H1 (cell line): ENCODE results near the gene DCAF6. TPM values are rescaled to one million over a fixed set of nuclear protein-coding genes. Genes with fewer than 3 reads are reported as not detected.

Source experiments
- CTCF ChIA-PET: fragments of 300-600 bp; sonication (Branson Sonifier 250); formaldehyde crosslinking; loops from one replicate; lab custom pipeline; 2021; ENCODE audit not compliant: partially characterized antibody; lab: Charles Lee
- POLR2A ChIA-PET: fragments of 300-600 bp; sonication (Branson Sonifier 250); formaldehyde crosslinking; loops from one replicate; lab custom pipeline; 2021; ENCODE audit warnings: inconsistent platforms; ENCODE audit not compliant: partially characterized antibody; lab: Charles Lee
- DNase-seq, 2 experiments: peaks; one replicate each; pipeline versions ENCODE4 v3.0.0 to v3.0.0-alpha.2; 2010 to 2022; ENCODE audit warnings: low spot score in 2 of 2, low read depth in 1 of 2, mixed read lengths in 1 of 2
- FAIRE-seq: peaks from 2 replicates; lab custom pipeline; 2011; peaks lifted over from hg19 to GRCh38; lab: Jason Lieb, UNC
- H2AFZ ChIP-seq: 2 replicates; pipeline ENCODE4 v1.8.1; 2012; ENCODE audit warnings: low read length, inconsistent platforms
- H2AK5ac ChIP-seq: 2 replicates; pipeline ENCODE4 v1.6.1; 2013; ENCODE audit warnings: low read depth, low read length
- H2BK120ac ChIP-seq: replicated peaks from 2 replicates; pipeline ENCODE3; 2013; ENCODE audit warnings: low read depth, low read length, inconsistent platforms
- H2BK12ac ChIP-seq: 2 replicates; pipeline ENCODE4 v1.6.1; 2013; ENCODE audit warnings: low read depth, low read length
- H2BK15ac ChIP-seq: 2 replicates; pipeline ENCODE4 v1.6.1; 2013; ENCODE audit warnings: low read length
- H2BK20ac ChIP-seq: 2 replicates; pipeline ENCODE4 v1.6.1; 2013; ENCODE audit warnings: low read length
- H2BK5ac ChIP-seq: 2 replicates; pipeline ENCODE4 v1.6.1; 2013; ENCODE audit warnings: low read depth, low read length
- H3K14ac ChIP-seq: 2 replicates; pipeline ENCODE4 v1.6.1; 2013; ENCODE audit warnings: inconsistent platforms; ENCODE audit not compliant: insufficient read length
- H3K18ac ChIP-seq: 2 replicates; pipeline ENCODE4 v1.6.1; 2013; ENCODE audit warnings: low read length; ENCODE audit errors: extremely low read depth
- H3K23ac ChIP-seq: 2 replicates; pipeline ENCODE4 v1.6.1; 2013; ENCODE audit warnings: inconsistent platforms; ENCODE audit not compliant: insufficient read length
- H3K23me2 ChIP-seq: 2 replicates; pipeline ENCODE4 v1.6.1; 2013; ENCODE audit warnings: low read depth, low read length
- H3K27ac ChIP-seq: 2 replicates; pipeline ENCODE4 v1.6.1; 2011; ENCODE audit warnings: low read depth, low read length, inconsistent platforms
- H3K27me3 ChIP-seq, 4 experiments: replicated peaks in 1 of 4; 1 replicate in 1 of 4; 2 replicates in 3 of 4; pipeline versions ENCODE4 v1.6.1 to v1.8.1; 2011 to 2013; ENCODE audit warnings: low read length in 3 of 4, mild to moderate bottlenecking in 3 of 4, inconsistent platforms in 2 of 4, mixed read lengths in 2 of 4, moderate library complexity in 1 of 4; ENCODE audit not compliant: control insufficient read depth in 3 of 4, insufficient read depth in 3 of 4; ENCODE audit errors: extremely low read depth in 1 of 4
- H3K36me3 ChIP-seq, 4 experiments: 2 replicates each; pipeline versions ENCODE4 v1.6.1 to v1.8.1; 2011 to 2013; ENCODE audit warnings: mild to moderate bottlenecking in 4 of 4, low read length in 3 of 4, moderate library complexity in 2 of 4, control low read depth in 1 of 4, inconsistent platforms in 1 of 4; ENCODE audit not compliant: insufficient read depth in 4 of 4, control insufficient read depth in 2 of 4
- H3K4ac ChIP-seq: replicated peaks from 2 replicates; pipeline ENCODE3; 2013; ENCODE audit warnings: low read length, low read depth, mixed read lengths, inconsistent platforms; ENCODE audit not compliant: insufficient read length
- H3K4me1 ChIP-seq, 4 experiments: replicated peaks in 1 of 4; 1 replicate in 1 of 4; 2 replicates in 3 of 4; pipeline versions ENCODE4 v1.6.1 to v1.8.1; 2011 to 2013; ENCODE audit warnings: low read length in 3 of 4, inconsistent platforms in 2 of 4, mixed read lengths in 1 of 4; ENCODE audit not compliant: insufficient read depth in 4 of 4, control insufficient read depth in 3 of 4
- H3K4me2 ChIP-seq, 2 experiments: 2 replicates each; pipeline versions ENCODE4 v1.6.1 to v1.8.1; 2011 to 2013; ENCODE audit warnings: low read depth in 2 of 2, low read length in 2 of 2, control low read depth in 1 of 2, inconsistent platforms in 1 of 2, mild to moderate bottlenecking in 1 of 2; ENCODE audit not compliant: insufficient read depth in 1 of 2
- H3K4me3 ChIP-seq, 4 experiments: fragments of 200-600, 300-600 bp in 1 of 4; sonication (generic), shearing (Covaris generic), sonication (Bioruptor Twin) in 1 of 4; 2 replicates each; pipeline versions ENCODE4 v1.5.1 to v1.8.1; 2011 to 2016; ENCODE audit warnings: low read length in 4 of 4, low read depth in 3 of 4, control low read depth in 2 of 4, inconsistent platforms in 2 of 4, mild to moderate bottlenecking in 2 of 4, mixed read lengths in 1 of 4, moderate library complexity in 1 of 4; ENCODE audit not compliant: insufficient read depth in 2 of 4; ENCODE audit errors: extremely low read depth in 1 of 4
- H3K56ac ChIP-seq: replicated peaks from 2 replicates; pipeline ENCODE3; 2013; ENCODE audit warnings: low read depth, mild to moderate bottlenecking, mixed read lengths, low read length, inconsistent platforms; ENCODE audit not compliant: insufficient read length
- H3K79me1 ChIP-seq: 2 replicates; pipeline ENCODE4 v1.6.1; 2013; ENCODE audit warnings: low read depth, low read length, control low read depth
- H3K79me2 ChIP-seq, 2 experiments: 2 replicates each; pipeline versions ENCODE4 v1.6.1 to v1.8.1; 2012 to 2013; ENCODE audit warnings: low read length in 2 of 2, mild to moderate bottlenecking in 2 of 2, inconsistent platforms in 1 of 2; ENCODE audit not compliant: insufficient read depth in 2 of 2, control insufficient read depth in 1 of 2
- H3K9ac ChIP-seq, 4 experiments: replicated peaks in 1 of 4; 1 replicate in 1 of 4; 2 replicates in 3 of 4; pipeline versions ENCODE4 v1.6.1 to v1.8.1; 2011 to 2013; ENCODE audit warnings: low read depth in 3 of 4, low read length in 3 of 4, control low read depth in 2 of 4, mild to moderate bottlenecking in 2 of 4, moderate library complexity in 2 of 4, inconsistent platforms in 1 of 4; ENCODE audit errors: extremely low read depth in 1 of 4
- H3K9me3 ChIP-seq, 2 experiments: 2 replicates each; pipeline versions ENCODE4 v1.6.1 to v1.8.1; 2012 to 2013; ENCODE audit warnings: mild to moderate bottlenecking in 2 of 2, moderate library complexity in 2 of 2, control low read depth in 1 of 2, inconsistent platforms in 1 of 2, low read depth in 1 of 2, low read length in 1 of 2, mixed read lengths in 1 of 2; ENCODE audit not compliant: insufficient read depth in 2 of 2
- H4K20me1 ChIP-seq, 2 experiments: replicated peaks in 1 of 2; 2 replicates each; pipeline versions ENCODE3 to v1.8.1; 2011 to 2013; ENCODE audit warnings: inconsistent platforms in 2 of 2, low read length in 2 of 2, mild to moderate bottlenecking in 1 of 2; ENCODE audit not compliant: insufficient read depth in 2 of 2, control insufficient read depth in 1 of 2
- H4K5ac ChIP-seq: 2 replicates; pipeline ENCODE4 v1.6.1; 2013; ENCODE audit warnings: low read length, low read depth, mixed read lengths, inconsistent platforms; ENCODE audit not compliant: insufficient read length
- H4K8ac ChIP-seq: 2 replicates; pipeline ENCODE4 v1.8.0; 2013; ENCODE audit warnings: mild to moderate bottlenecking, moderate library complexity, low read length, inconsistent platforms; ENCODE audit not compliant: insufficient read depth; ENCODE audit errors: extremely low read depth
- H4K91ac ChIP-seq: replicated peaks from 2 replicates; pipeline ENCODE3; 2013; ENCODE audit warnings: low read length, mixed read lengths, inconsistent platforms; ENCODE audit not compliant: insufficient read length
- HDAC6 ChIP-seq: IDR thresholded peaks from one replicate; pipeline ENCODE4 v1.7.1; 2012; ENCODE audit warnings: low read depth, mild to moderate bottlenecking, inconsistent platforms, low read length, moderate library complexity
- WGBS, 2 experiments: shearing (Covaris generic) in 1 of 2; methylation state at CpG; one replicate each; pipeline versions ENCODE4 v1.1.6 to v1.1.7; 2013 to 2015; ENCODE audit warnings: low lambda C conversion rate in 2 of 2, mixed read lengths in 2 of 2, inconsistent platforms in 1 of 2, low coverage in 1 of 2, missing lambda C conversion rate in 1 of 2; ENCODE audit not compliant: insufficient replicate concordance in 2 of 2, insufficient coverage in 1 of 2, insufficient read length in 1 of 2; ENCODE audit errors: extremely low coverage in 1 of 2, missing lambda C conversion rate in 1 of 2; 5-methylcytosine and 5-hydroxymethylcytosine counted together
- polyA plus RNA-seq, 7 experiments: library from polyadenylated mRNA; depleted of rRNA in 3 of 7; stranded (reverse) in 5 of 7; unstranded in 2 of 7; fragments of >200 nt in 5 of 7; fragments of 200-250 nt in 2 of 7; gene quantifications; 1 replicate in 5 of 7; 2 replicates in 1 of 7; 4 replicates in 1 of 7; pipeline versions ENCODE4 v1.2.1 to v1.2.3, GENCODE V29; 2011 to 2013; ENCODE audit warnings: missing spikeins in 2 of 7, mixed read lengths in 2 of 7
- total RNA-seq: library from RNA; stranded (reverse); fragmentation: NEBNext Ultra II Directional; extraction: Animal tissue kit (Norgen Biotek cat#: 25700); gene quantifications from 2 replicates; pipeline ENCODE4 v1.2.1, GENCODE V29; 2021

The DCAF6 gene
- total and polyA plus RNA-seq, 2 of the 8 experiments (the other 6 are each of a cell fraction or from before 2014, with no cell fraction given): 12.3 to 17.4 TPM

- H3K9me3 ChIP-seq: no peaks in the 10 kb centered on the region
- H3K4ac ChIP-seq: no peak overlapping the region
- no peak overlapping the region for H3K27ac ChIP-seq
- 79% methylated on average over 1 of the region's 1 CpG; no CpG with 5 or more reads in 1 of the 2 experiments for WGBS, 2 experiments
- H2AK5ac ChIP-seq: no peak overlapping the region
- H2AFZ ChIP-seq: no peak overlapping the region
- H2BK12ac ChIP-seq: no peak overlapping the region
- H3K4me2 ChIP-seq: no peak overlapping the region
- no peaks in the 10 kb centered on the region for H3K4me1 ChIP-seq
- no peak overlapping the region for H3K14ac ChIP-seq
- no peak for DNase-seq
- H4K5ac ChIP-seq: no peak overlapping the region
- POLR2A ChIA-PET: interaction anchor here (1.2 kb wide), 1 partner anchor 71 kb away, joined by 5 read pairs; the partner anchor contains the start of genes DCAF6 and MPC2
- H3K23ac ChIP-seq: no peak overlapping the region
- no peaks in the 10 kb centered on the region for H3K23me2 ChIP-seq
- TF ChIP-seq HDAC6: no peak
- TF ChIP-seq, all 59 proteins: peak for 0
- Histone ChIP-seq H3K79me1 (no peaks in the 10 kb centered on the region), H3K18ac (no peak overlapping the region), H2BK120ac (no peak overlapping the region), H4K91ac (no peak overlapping the region), H3K36me3 (peaks cover 0 to 8% (median 5%) of the 10 kb centered on the region in 4 experiments; a peak in 5 of 8 replicates), H2BK5ac (no peak overlapping the region), H3K56ac (no peak overlapping the region), H2BK15ac (no peak overlapping the region), H3K79me2 (no peaks in the 10 kb centered on the region), H3K27me3 (no peaks in the 10 kb centered on the region), H3K9ac (no peak overlapping the region), H2BK20ac (no peak overlapping the region), H3K4me3 (no peak overlapping the region), H4K20me1 (no peaks in the 10 kb centered on the region), H4K8ac (no peak overlapping the region)
- FAIRE-seq: no peak
- CTCF ChIA-PET: no interaction called here
These were observed 71.2 kb downstream of the DCAF6 start for GRCh38 chr1:168007691-168008090.
